Measurements from ENCODE around the gene NTRK3.

The NTRK3 gene

GRCh38 chr15:88252441-88252840 lies 4.1 kb downstream of the NTRK3 start:
- H3K4me3 ChIP-seq (ENCODE audit: low read depth, low read length): no peak overlapping the region
- in situ Hi-C loops (cut with HindIII; ENCODE audit: low sequenced_read_pairs): no loop called here
- DNase-seq (ENCODE audit: low read depth, low spot score): no peak
- no peak for TF ChIP-seq CTCF (IDR thresholded peaks at IDR 0.05; ENCODE audit: low read depth, low read length)

- TF ChIP-seq CTCF (IDR thresholded peaks at IDR 0.05; ENCODE audit: low read depth, low read length): no peak
- in situ Hi-C loops (cut with HindIII; ENCODE audit: low sequenced_read_pairs): no loop called here
- H3K4me3 ChIP-seq (ENCODE audit: low read depth, low read length): no peak overlapping the region
- DNase-seq (ENCODE audit: low read depth, low spot score): no peak
These were observed 5.7 kb downstream of the NTRK3 start for GRCh38 chr15:88250826-88251225.

- in situ Hi-C loops (cut with HindIII; ENCODE audit: low sequenced_read_pairs): no loop called here
- DNase-seq (ENCODE audit: low read depth, low spot score): no peak
These were observed 7.3 kb downstream of the NTRK3 start for GRCh38 chr15:88249220-88249619.

GRCh38 chr15:88247914-88248313 lies 8.6 kb downstream of the NTRK3 start:
- TF ChIP-seq CTCF (IDR thresholded peaks at IDR 0.05; ENCODE audit: low read depth, low read length): no peak
- H3K4me3 ChIP-seq (ENCODE audit: low read depth, low read length): no peak overlapping the region
- DNase-seq (ENCODE audit: low read depth, low spot score): no peak
- in situ Hi-C loops (cut with HindIII; ENCODE audit: low sequenced_read_pairs): no loop called here

More at GRCh38 chr15:88249220-88249619, 7.3 kb downstream of the NTRK3 start:
- TF ChIP-seq CTCF (IDR thresholded peaks at IDR 0.05; ENCODE audit: low read depth, low read length): no peak
- no peak overlapping the region for H3K4me3 ChIP-seq (ENCODE audit: low read depth, low read length)

GRCh38 chr15:88246666-88247446 lies 9.7 kb downstream of the NTRK3 start:
- in situ Hi-C loops (cut with HindIII; ENCODE audit: low sequenced_read_pairs): no loop called here
- no peak overlapping the region for H3K4me3 ChIP-seq (ENCODE audit: low read depth, low read length)
- DNase-seq (ENCODE audit: low read depth, low spot score): peak; percentile 70
- TF ChIP-seq CTCF (IDR thresholded peaks at IDR 0.05; ENCODE audit: low read depth, low read length): peak; percentile 95

- in situ Hi-C loops (cut with HindIII; ENCODE audit: low sequenced_read_pairs): no loop called here
- DNase-seq (ENCODE audit: low read depth, low spot score): no peak
- H3K4me3 ChIP-seq (ENCODE audit: low read depth, low read length): no peak overlapping the region
- no peak for TF ChIP-seq CTCF (IDR thresholded peaks at IDR 0.05; ENCODE audit: low read depth, low read length)
These were observed 10.5 kb downstream of the NTRK3 start for GRCh38 chr15:88246081-88246480.

Measured in astrocyte of the spinal cord (primary cell).